Measurements from ENCODE around the gene MAGEE2. TPM values are rescaled to one million over a fixed set of nuclear protein-coding genes. Genes with fewer than 3 reads are reported as not detected.

The MAGEE2 gene
- total RNA-seq, 1 experiment from 2014 or later: not detected

DNA sequence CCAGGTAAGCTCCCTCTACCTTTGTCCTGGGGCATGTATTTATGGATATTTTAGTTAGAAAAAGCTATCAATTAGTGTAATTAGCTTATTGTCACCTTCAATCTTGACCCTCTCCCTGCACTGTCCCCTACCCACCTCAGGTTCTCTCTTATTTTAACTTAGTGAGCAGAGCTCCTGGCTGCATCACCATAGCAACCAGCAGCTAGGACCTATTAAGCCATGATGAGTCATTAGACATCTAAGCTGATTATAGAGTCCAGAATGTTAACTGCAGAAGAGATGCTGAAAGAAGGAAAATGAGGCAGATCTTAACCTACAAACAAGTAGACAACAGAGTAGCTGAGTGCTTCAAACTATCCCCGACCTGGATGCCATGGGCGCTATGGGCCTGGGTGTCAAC, 36.6 kb downstream of the MAGEE2 start:
- H3K4me3 ChIP-seq: no peak overlapping the region
- H2AFZ ChIP-seq: no peak overlapping the region
- TF ChIP-seq, protein P1, sequence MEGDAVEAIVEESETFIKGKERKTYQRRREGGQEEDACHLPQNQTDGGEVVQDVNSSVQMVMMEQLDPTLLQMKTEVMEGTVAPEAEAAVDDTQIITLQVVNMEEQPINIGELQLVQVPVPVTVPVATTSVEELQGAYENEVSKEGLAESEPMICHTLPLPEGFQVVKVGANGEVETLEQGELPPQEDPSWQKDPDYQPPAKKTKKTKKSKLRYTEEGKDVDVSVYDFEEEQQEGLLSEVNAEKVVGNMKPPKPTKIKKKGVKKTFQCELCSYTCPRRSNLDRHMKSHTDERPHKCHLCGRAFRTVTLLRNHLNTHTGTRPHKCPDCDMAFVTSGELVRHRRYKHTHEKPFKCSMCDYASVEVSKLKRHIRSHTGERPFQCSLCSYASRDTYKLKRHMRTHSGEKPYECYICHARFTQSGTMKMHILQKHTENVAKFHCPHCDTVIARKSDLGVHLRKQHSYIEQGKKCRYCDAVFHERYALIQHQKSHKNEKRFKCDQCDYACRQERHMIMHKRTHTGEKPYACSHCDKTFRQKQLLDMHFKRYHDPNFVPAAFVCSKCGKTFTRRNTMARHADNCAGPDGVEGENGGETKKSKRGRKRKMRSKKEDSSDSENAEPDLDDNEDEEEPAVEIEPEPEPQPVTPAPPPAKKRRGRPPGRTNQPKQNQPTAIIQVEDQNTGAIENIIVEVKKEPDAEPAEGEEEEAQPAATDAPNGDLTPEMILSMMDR (conservative IDR thresholded peaks at IDR 0.05): no peak
- TF ChIP-seq EZH2 (IDR thresholded peaks at IDR 0.05; ENCODE audit: low read depth): no peak
- H3K36me3 ChIP-seq (ENCODE audit: low read depth): no peaks in the 10 kb centered on the region
- BruUV-seq (replicated peaks): no TSS peak
- no peaks in the 10 kb centered on the region for H4K20me1 ChIP-seq (ENCODE audit: insufficient read depth)
- ChIA-PET POLR2A (ENCODE audit: unreplicated experiment) (no interaction called here), CTCF (no interaction called here)
- intact Hi-C loops (cut with micrococcal nuclease; ENCODE audit: unreplicated experiment): no loop called here
- H3K79me2 ChIP-seq (ENCODE audit: low read depth): no peaks in the 10 kb centered on the region
- H3K9me3 ChIP-seq (ENCODE audit: insufficient read depth, low read depth): 0 out of 2 replicates have a peak, but pooled peaks cover 2% of the 10 kb centered on the region
- no peak overlapping the region for H3K4me2 ChIP-seq
- H3K27ac ChIP-seq: no peak overlapping the region
- no peak for DNase-seq
- no peaks in the 10 kb centered on the region for H3K4me1 ChIP-seq (replicated peaks; ENCODE audit: insufficient read depth)
- H3K27me3 ChIP-seq (ENCODE audit: insufficient read depth, low read depth): no peaks in the 10 kb centered on the region
- no peaks in the 10 kb centered on the region for H3F3A ChIP-seq (ENCODE audit: insufficient read depth, low read depth)
- no peaks in the 10 kb centered on the region for H3K9me2 ChIP-seq (ENCODE audit: insufficient read depth)

DNA sequence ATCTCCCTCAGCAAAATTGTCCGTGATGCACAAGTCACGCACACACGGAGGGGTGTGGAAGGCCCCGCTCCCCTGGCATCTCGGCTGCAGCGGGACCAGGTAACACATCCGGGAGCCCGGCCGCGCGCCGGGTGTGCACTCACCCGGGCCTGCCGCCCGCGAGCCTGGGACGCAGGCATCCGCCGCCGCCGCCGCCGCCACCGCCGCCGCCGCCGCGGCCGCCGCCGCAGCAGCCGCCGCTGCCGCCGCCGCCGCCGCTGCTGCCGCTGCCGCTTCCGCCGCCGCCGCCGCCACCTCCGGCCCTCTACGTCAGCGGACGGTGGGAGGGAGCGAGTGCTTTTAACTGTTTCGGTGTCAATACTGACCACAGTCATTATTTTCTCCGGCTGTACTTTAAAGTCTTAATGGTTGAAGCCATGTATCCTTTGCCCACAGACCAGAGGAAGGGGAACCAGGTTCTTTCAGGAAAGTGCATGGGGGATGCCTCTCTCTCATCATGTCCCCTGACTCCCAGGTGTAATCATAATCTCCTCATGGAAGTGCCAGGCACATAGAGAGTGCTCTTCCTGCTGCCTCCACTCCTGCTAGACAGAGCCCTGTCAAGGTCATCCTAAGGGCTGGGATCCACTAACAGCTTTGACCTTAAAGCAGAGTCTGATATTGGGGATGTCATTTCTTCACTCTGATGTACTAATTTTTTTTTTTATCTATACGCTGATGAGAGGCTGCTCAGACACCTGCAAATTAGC, 38.0 kb downstream of the MAGEE2 start:
- no peaks in the 10 kb centered on the region for H3K4me1 ChIP-seq (replicated peaks; ENCODE audit: insufficient read depth)
- peak overlapping the region; percentile 81 for H3K4me2 ChIP-seq
- no TSS peak for BruUV-seq (replicated peaks)
- ChIA-PET POLR2A (ENCODE audit: unreplicated experiment) (no interaction called here), CTCF (no interaction called here)
- no peak for TF ChIP-seq EZH2 (IDR thresholded peaks at IDR 0.05; ENCODE audit: low read depth)
- TF ChIP-seq, protein P1 (conservative IDR thresholded peaks at IDR 0.05): no peak
- no peaks in the 10 kb centered on the region for H3K79me2 ChIP-seq (ENCODE audit: low read depth)
- H3K9me2 ChIP-seq (ENCODE audit: insufficient read depth): no peaks in the 10 kb centered on the region
- H3K9me3 ChIP-seq (ENCODE audit: insufficient read depth, low read depth): peaks cover 2% of the 10 kb centered on the region; the same call in 1 of the 2 replicates
- no peaks in the 10 kb centered on the region for H3K27me3 ChIP-seq (ENCODE audit: insufficient read depth, low read depth)
- H4K20me1 ChIP-seq (ENCODE audit: insufficient read depth): no peaks in the 10 kb centered on the region
- no peak overlapping the region for H3K27ac ChIP-seq
- H3K4me3 ChIP-seq: peak overlapping the region; percentile 53
- H3K36me3 ChIP-seq (ENCODE audit: low read depth): no peaks in the 10 kb centered on the region
- peak overlapping the region; percentile 79 for H2AFZ ChIP-seq
- no peaks in the 10 kb centered on the region for H3F3A ChIP-seq (ENCODE audit: insufficient read depth, low read depth)
- DNase-seq: peak in 1 of 2 experiments; percentile 17
- intact Hi-C loops (cut with micrococcal nuclease; ENCODE audit: unreplicated experiment): no loop called here
